Parathyroid adenoma (tissue), 2 donors: Measurements from ENCODE around the gene CCDC38.

Source experiments
- H2AFZ ChIP-seq: fragments of 300-600 bp; sonication (generic); one replicate; pipeline ENCODE4 v1.7.0; 2017; ENCODE audit warnings: antibody characterized with exemption, mild to moderate bottlenecking
- H3K27ac ChIP-seq: fragments of 300-600 bp; sonication (generic); one replicate; pipeline ENCODE4 v1.7.0; 2017
- H3K27me3 ChIP-seq: fragments of 300-600 bp; sonication (generic); one replicate; pipeline ENCODE4 v1.7.0; 2017; ENCODE audit warnings: low read length; ENCODE audit not compliant: control insufficient read depth, insufficient read depth
- H3K36me3 ChIP-seq: fragments of 300-600 bp; sonication (generic); one replicate; pipeline ENCODE4 v1.7.0; 2017; ENCODE audit warnings: low read length; ENCODE audit not compliant: control insufficient read depth, insufficient read depth
- H3K4me1 ChIP-seq: fragments of 300-600 bp; sonication (generic); one replicate; pipeline ENCODE4 v1.7.0; 2017; ENCODE audit warnings: control low read depth
- H3K4me2 ChIP-seq: fragments of 300-600 bp; sonication (generic); one replicate; pipeline ENCODE4 v1.7.0; 2017; ENCODE audit warnings: low read length
- H3K4me3 ChIP-seq: fragments of 300-600 bp; sonication (generic); one replicate; pipeline ENCODE4 v1.7.0; 2017; ENCODE audit warnings: low read depth, low read length
- H3K79me2 ChIP-seq: fragments of 300-600 bp; sonication (generic); one replicate; pipeline ENCODE4 v1.7.0; 2017; ENCODE audit warnings: control low read depth
- H3K9ac ChIP-seq: fragments of 300-600 bp; sonication (generic); one replicate; pipeline ENCODE4 v1.7.0; 2017; ENCODE audit warnings: mild to moderate bottlenecking
- H3K9me3 ChIP-seq: fragments of 300-600 bp; sonication (generic); one replicate; pipeline ENCODE4 v1.7.0; 2017; ENCODE audit warnings: low read length; ENCODE audit not compliant: control insufficient read depth
- TF ChIP-seq, protein P1 (sequence below): fragments of 300-600 bp; sonication (generic); IDR thresholded peaks from one replicate; pipeline ENCODE4 v1.7.0; 2017; ENCODE audit warnings: antibody characterized with exemption, mild to moderate bottlenecking
- donor health status: primary hyperparathyroidism.

CCDC38 gene

DNA sequence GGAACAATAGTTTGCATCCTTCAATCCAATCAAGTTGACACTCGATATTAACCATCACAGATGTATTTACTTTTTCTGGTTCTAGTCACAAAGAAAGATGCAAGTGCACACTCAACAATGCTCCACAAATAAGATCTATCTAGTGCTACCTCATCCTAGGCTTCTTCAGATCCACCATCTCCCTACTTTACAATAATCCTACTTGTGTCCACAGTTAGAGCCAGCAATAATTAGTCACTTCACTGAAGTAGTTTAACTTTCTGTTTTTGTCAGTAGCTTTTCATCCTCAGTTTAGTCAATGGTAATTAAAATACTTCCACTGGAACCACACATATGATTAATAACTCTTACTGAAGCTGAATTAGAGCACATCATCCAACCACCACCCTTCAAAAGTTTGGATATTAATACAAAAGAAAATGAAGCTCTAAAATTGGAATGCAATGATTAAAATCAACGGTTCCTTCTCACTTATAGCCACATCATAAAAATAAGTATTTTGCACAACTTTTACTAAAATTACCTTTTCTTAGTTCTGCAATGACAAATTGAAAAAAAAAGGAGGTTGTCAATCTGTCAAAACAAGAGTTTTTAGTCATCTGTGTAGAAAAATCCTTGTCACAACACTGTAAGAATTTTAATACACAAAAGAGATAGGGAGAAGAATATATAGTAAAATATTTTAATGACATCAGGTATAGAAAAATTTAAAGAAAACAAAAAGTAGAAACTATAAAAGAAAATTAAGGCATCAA, 111.9 kb downstream of the CCDC38 start:
- H2AFZ ChIP-seq = no peak overlapping the region
- H3K4me3 ChIP-seq = no peak overlapping the region
- H3K4me2 ChIP-seq = no peak overlapping the region
- H3K27ac ChIP-seq = no peak overlapping the region
- H3K4me1 ChIP-seq = no peaks in the 10 kb centered on the region
- TF ChIP-seq, protein P1, sequence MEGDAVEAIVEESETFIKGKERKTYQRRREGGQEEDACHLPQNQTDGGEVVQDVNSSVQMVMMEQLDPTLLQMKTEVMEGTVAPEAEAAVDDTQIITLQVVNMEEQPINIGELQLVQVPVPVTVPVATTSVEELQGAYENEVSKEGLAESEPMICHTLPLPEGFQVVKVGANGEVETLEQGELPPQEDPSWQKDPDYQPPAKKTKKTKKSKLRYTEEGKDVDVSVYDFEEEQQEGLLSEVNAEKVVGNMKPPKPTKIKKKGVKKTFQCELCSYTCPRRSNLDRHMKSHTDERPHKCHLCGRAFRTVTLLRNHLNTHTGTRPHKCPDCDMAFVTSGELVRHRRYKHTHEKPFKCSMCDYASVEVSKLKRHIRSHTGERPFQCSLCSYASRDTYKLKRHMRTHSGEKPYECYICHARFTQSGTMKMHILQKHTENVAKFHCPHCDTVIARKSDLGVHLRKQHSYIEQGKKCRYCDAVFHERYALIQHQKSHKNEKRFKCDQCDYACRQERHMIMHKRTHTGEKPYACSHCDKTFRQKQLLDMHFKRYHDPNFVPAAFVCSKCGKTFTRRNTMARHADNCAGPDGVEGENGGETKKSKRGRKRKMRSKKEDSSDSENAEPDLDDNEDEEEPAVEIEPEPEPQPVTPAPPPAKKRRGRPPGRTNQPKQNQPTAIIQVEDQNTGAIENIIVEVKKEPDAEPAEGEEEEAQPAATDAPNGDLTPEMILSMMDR = no peak
- no peaks in the 10 kb centered on the region for H3K9me3 ChIP-seq
- H3K9ac ChIP-seq = no peak overlapping the region
- no peaks in the 10 kb centered on the region for H3K27me3 ChIP-seq
- no peaks in the 10 kb centered on the region for H3K36me3 ChIP-seq
- H3K79me2 ChIP-seq = no peaks in the 10 kb centered on the region

DNA sequence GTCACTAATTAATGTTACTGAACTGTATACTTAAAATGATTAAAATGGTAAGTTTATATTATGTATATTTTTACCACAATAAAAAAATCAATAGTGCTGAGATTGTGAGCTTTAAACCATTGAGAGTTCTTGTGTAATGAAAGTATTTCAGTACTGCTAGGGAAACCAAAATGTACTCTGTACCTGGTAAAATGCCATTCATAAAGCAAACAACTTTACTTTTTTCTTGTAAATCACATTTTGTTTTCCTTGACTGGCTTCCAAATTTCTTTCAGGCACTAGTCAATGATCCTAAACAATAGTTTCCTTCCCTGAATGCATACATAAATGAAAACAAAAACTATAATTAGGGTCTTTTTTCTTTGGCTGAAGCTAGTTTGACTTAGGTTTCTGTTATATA, 113.0 kb downstream of the CCDC38 start:
- Histone ChIP-seq H3K27ac (no peak overlapping the region), H3K27me3 (no peaks in the 10 kb centered on the region), H3K4me3 (no peak overlapping the region), H3K4me2 (no peak overlapping the region), H3K36me3 (no peaks in the 10 kb centered on the region), H3K79me2 (no peaks in the 10 kb centered on the region), H3K9ac (no peak overlapping the region), H3K9me3 (no peaks in the 10 kb centered on the region), H3K4me1 (no peaks in the 10 kb centered on the region), H2AFZ (no peak overlapping the region)
- TF ChIP-seq, protein P1 = no peak

DNA sequence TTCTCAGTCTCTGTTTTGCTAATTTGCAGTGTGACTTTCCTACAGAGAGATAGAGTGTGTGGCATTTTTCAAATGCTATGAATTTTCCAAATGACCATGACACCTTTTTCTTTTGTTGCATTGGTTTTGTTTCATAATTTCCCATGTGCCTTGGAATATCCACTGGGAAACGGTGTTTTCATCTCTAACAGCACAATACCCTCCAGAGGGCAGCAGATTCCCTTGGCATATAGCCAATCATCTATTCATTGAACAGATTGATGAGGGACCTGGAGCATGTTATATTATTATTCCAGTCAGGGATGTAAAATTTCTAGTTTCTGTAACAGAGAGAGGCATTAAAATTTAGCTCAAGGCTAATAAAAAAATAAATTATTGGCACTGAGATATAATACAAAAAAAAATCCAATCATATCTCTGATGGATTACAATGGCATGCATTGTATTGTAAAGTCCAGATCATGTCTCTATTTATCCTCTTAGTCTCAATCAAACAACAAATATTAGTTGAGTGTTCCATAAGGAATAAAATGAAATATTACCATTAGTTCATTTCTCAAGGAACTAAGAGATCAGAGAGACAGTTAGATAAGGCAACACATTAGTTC, 122.2 kb downstream of the CCDC38 start:
- Histone ChIP-seq H3K4me3 (no peak overlapping the region), H3K9me3 (no peaks in the 10 kb centered on the region), H3K79me2 (no peaks in the 10 kb centered on the region), H2AFZ (no peak overlapping the region), H3K4me1 (no peaks in the 10 kb centered on the region), H3K4me2 (no peak overlapping the region), H3K27me3 (no peaks in the 10 kb centered on the region), H3K9ac (no peak overlapping the region), H3K36me3 (no peaks in the 10 kb centered on the region), H3K27ac (no peak overlapping the region)
- TF ChIP-seq, protein P1 = peak; percentile 58
